NB4 (cell line): ENCODE data around the gene GRM1.

Experiments used
- DNase-seq: peaks from one replicate; pipeline ENCODE4 v3.0.0; 2010; ENCODE audit warnings: low read depth
- H3K4me3 ChIP-seq: one replicate; pipeline ENCODE4 v1.5.1; 2011; ENCODE audit warnings: mild to moderate bottlenecking, low read depth, low read length, moderate library complexity
- MYC ChIP-seq: IDR thresholded peaks from 2 replicates; pipeline ENCODE4 v1.6.1; 2011; ENCODE audit warnings: low read depth, low read length
- POLR2A ChIP-seq: IDR thresholded peaks from 2 replicates; pipeline ENCODE4 v1.6.1; 2011; ENCODE audit warnings: mild to moderate bottlenecking; ENCODE audit not compliant: insufficient read length; ENCODE audit errors: extremely low read depth
- TF ChIP-seq, protein P1 (sequence below): IDR thresholded peaks from 2 replicates; pipeline ENCODE4 v1.6.1; 2011; ENCODE audit warnings: low read depth, low read length
- TF ChIP-seq, protein P2 (sequence below): IDR thresholded peaks from one replicate; pipeline ENCODE4 v1.5.1; 2012; ENCODE audit warnings: low read depth, low read length

GRM1 gene

DNA sequence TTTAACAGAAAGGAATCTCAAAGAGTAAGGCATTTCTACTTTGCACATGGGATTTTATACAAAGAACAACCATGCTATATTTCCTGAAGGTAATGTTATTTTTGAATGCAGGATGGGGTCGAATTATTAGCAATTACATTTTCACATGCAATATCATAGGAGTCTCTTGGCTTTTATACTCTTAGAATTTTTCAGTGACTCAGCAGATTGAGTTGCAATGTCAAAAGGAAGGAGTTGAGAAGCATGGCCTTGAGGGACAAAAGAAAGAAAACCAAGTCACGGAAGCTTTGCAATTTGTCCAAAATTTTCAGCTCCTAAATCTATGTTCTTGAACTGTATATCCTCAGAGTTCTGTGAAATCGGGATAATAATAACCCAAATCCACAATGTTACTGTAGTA, 181.1 kb downstream of the GRM1 start:
- no peak for DNase-seq
- no peak overlapping the region for H3K4me3 ChIP-seq
- TF ChIP-seq MYC (no peak), POLR2A (no peak)
- TF ChIP-seq, protein P1, sequence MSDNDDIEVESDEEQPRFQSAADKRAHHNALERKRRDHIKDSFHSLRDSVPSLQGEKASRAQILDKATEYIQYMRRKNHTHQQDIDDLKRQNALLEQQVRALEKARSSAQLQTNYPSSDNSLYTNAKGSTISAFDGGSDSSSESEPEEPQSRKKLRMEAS: no peak
- TF ChIP-seq, protein P2, sequence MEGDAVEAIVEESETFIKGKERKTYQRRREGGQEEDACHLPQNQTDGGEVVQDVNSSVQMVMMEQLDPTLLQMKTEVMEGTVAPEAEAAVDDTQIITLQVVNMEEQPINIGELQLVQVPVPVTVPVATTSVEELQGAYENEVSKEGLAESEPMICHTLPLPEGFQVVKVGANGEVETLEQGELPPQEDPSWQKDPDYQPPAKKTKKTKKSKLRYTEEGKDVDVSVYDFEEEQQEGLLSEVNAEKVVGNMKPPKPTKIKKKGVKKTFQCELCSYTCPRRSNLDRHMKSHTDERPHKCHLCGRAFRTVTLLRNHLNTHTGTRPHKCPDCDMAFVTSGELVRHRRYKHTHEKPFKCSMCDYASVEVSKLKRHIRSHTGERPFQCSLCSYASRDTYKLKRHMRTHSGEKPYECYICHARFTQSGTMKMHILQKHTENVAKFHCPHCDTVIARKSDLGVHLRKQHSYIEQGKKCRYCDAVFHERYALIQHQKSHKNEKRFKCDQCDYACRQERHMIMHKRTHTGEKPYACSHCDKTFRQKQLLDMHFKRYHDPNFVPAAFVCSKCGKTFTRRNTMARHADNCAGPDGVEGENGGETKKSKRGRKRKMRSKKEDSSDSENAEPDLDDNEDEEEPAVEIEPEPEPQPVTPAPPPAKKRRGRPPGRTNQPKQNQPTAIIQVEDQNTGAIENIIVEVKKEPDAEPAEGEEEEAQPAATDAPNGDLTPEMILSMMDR: no peak

DNA sequence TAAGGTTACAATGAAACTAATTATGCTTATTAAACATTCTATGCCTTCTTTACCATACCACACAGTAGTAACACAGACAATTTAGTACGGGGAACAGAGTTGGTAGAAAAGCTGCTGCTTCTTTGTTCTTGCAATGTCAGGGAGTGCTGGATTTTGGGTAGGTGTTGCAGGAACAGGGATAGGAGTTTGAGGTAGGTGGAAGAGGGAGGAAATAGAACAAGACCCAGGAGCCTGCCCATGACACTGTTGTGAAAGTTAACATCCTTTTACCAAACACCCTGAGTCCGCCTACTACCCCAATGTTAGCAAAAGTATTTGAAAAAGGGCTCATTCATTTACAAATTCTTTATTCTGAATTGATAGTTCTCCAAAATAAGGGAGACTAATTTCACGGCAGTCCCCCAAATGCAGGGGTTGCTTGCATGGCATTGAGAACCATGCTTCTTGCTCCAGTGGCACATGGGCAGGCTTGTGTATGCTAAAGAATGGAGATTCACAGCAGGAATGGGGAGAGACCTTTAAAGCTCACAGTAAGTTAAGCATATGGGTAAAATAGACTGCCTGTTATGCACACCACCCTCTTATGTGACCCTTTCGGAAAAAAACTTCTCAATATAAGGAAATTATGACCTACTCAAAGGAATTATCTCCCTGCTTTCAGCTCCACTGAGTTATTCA, 181.7 kb downstream of the GRM1 start:
- TF ChIP-seq, protein P1: no peak
- TF ChIP-seq, protein P2: no peak
- TF ChIP-seq POLR2A (no peak), MYC (no peak)
- H3K4me3 ChIP-seq: no peak overlapping the region
- no peak for DNase-seq

DNA sequence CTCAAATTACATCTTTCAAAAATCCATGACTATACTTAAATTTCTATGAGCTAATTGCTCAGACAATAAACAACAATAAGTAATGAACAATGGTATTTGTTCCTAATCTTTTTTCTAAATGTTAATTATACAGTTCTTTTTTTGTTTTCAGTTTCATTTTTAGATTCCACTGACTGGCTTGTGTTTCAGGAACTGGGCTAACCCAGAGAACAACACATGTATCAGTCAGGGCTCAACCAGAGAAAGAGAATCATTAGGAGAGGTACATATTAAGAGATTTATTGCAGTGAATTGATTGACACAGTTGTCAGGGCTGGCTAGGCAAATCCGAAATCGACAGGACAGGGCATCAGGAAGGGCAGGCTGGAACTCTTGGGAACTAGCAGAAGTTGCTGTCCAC, 182.8 kb downstream of the GRM1 start:
- TF ChIP-seq, protein P1: no peak
- TF ChIP-seq POLR2A (no peak), MYC (no peak)
- TF ChIP-seq, protein P2: no peak
- DNase-seq: no peak

DNA sequence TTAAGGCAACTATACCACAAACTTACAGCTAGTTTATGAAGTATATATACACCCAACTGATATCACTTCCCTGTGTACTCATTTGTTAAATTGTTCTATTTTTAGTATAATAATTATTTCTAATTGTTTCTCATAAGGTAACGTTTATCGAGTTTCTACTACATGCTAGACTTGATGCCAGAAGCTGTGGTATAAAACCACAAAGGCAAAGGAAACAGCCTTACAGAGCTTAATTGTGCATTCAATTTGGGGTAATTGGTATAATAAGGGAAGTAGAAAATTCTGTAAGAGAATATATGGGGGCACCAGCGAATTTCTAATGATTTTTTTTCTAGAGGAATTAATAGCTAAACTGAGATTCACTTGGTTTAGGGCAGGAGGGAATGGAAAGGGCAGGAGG, 183.9 kb downstream of the GRM1 start:
- no peak for DNase-seq
- TF ChIP-seq MYC (no peak), POLR2A (no peak)
- TF ChIP-seq, protein P2: no peak
- TF ChIP-seq, protein P1: no peak
- no peak overlapping the region for H3K4me3 ChIP-seq

More for the DNA sequence above, 182.8 kb downstream of the GRM1 start:
- no peak overlapping the region for H3K4me3 ChIP-seq

DNA sequence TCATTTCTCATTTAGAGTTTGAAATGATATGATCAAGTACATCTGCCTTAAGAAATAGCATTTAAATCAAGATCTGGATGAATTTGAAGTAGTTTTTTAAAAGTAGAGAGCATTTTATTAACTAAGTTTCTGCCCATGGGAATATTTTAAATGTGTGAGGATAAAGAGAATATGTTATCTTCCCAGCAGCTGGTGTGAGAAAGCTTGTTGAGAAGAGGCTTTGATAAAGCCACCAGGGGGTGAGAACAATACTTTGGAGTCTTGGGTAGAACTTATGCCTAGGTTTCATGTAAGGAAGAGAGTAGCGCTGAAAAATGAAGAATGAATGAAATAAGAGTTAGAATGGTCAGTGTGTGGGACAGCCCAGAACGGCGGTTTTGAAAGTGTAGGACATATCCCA, 190.2 kb downstream of the GRM1 start:
- TF ChIP-seq MYC (no peak), POLR2A (no peak)
- TF ChIP-seq, protein P2: no peak
- TF ChIP-seq, protein P1: no peak
- H3K4me3 ChIP-seq: no peak overlapping the region
- no peak for DNase-seq
